ENCODE results near the gene PGM3. TPM values are rescaled to one million over a fixed set of nuclear protein-coding genes. Genes with fewer than 3 reads are reported as not detected.

Gene PGM3
- total and polyA plus RNA-seq, 2 of the 4 experiments (the other 2 are of a cell fraction), result 68.4 to 336 TPM

DNA sequence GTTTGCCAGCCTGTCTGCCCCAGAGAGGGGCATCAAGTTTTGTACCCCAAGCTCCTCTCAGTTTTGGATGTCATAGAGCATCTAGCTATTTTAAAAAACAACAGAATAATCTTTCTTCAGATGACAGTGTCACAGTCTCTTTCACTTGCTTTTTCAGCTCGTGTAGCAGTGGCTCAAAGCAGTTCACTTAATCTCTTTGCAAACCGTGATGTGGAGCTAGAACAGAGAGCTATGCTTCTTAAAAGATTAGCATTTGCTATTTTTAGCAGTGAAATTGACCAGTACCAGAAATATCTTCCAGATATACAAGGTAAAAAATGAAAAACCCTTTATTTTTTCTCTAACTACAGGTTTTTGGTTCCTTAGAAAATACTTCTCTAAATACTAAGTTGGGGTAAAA is 37.3 kb downstream of the PGM3 start:
- Histone ChIP-seq H3K18ac (ENCODE audit: low read depth, low read length) (no peak overlapping the region), H3K4me2 (ENCODE audit: low read depth, low read length) (no peak overlapping the region), H2AK5ac (ENCODE audit: low read depth, low read length) (no peak overlapping the region), H2BK15ac (ENCODE audit: low read depth, low read length) (no peak overlapping the region), H2AK9ac (replicated peaks; ENCODE audit: low read depth, low read length, poor library complexity) (no peak overlapping the region), H4K91ac (ENCODE audit: insufficient read depth, low read depth, low read length) (no peak overlapping the region), H3K14ac (replicated peaks; ENCODE audit: low read depth, low read length) (no peak overlapping the region), H2BK5ac (ENCODE audit: low read depth, low read length, poor library complexity, severe bottlenecking) (no peak overlapping the region), H3K4ac (ENCODE audit: low read depth, low read length) (no peak overlapping the region), H3K79me1 (ENCODE audit: low read depth in 1 of 2, low read length in 2 of 2) (no peaks in the 10 kb centered on the region), H3K56ac (ENCODE audit: extremely low read depth, insufficient read depth, low read length) (no peak overlapping the region), H3K9me1 (ENCODE audit: insufficient read depth, low read length) (0 out of 2 replicates have a peak, but pooled peaks cover 4% of the 10 kb centered on the region), H3K27me3 (ENCODE audit: control insufficient read depth, insufficient read depth, low read length) (no peaks in the 10 kb centered on the region), H3K4me3 (ENCODE audit: insufficient read depth, low read depth, low read length) (no peak overlapping the region), H3K4me1 (ENCODE audit: control insufficient read depth, insufficient read depth, low read length) (no peaks in the 10 kb centered on the region), H3K27ac (ENCODE audit: insufficient read depth, low read length) (no peak overlapping the region), H4K8ac (ENCODE audit: low read depth in 2 of 2, low read length in 2 of 2) (no peak overlapping the region), H4K5ac (ENCODE audit: low read depth, low read length) (no peak overlapping the region), H3K9me3 (ENCODE audit: control insufficient read depth, insufficient read depth, low read length) (no peaks in the 10 kb centered on the region), H3K9ac (ENCODE audit: low read depth, low read length) (no peak overlapping the region), H3K36me3 (ENCODE audit: control insufficient read depth, insufficient read depth, low read length) (peaks cover 10% of the 10 kb centered on the region), H2AFZ (replicated peaks; ENCODE audit: low read length, poor library complexity) (no peak overlapping the region), H2BK20ac (ENCODE audit: low read depth, low read length) (no peak overlapping the region), H4K20me1 (ENCODE audit: insufficient read depth, low read length) (no peaks in the 10 kb centered on the region), H3K23ac (ENCODE audit: low read depth, low read length) (no peak overlapping the region), H2BK120ac (ENCODE audit: low read depth, low read length) (no peak overlapping the region)
- intact Hi-C loops (cut with micrococcal nuclease), result no loop called here
- no TSS peak for BruUV-seq (replicated peaks)
- in situ Hi-C loops (cut with MboI; ENCODE audit: low sequenced_read_pairs), result no loop called here
- CTCF ChIA-PET, result interaction anchor here (1.1 kb wide), 1 partner anchor 90 kb away, joined by 3 read pairs; the partner anchor contains the start of gene UBE3D
- POLR2A ChIA-PET (ENCODE audit: unreplicated experiment), result no interaction called here
- dilution Hi-C loops (cut with HindIII; ENCODE audit: low sequenced_read_pairs, unreplicated experiment), result no loop called here
- ATAC-seq (ENCODE audit: low read depth) (no peak), DNase-seq (no peak)
- no CpG with 5 or more reads among the region's 2 CpGs for WGBS, 2 experiments (ENCODE audit: extremely low coverage in 2 of 2, insufficient read length in 1 of 2)
- TF ChIP-seq CHD1 (IDR thresholded peaks at IDR 0.05; ENCODE audit: low read depth, low read length) (no peak), MXI1 (IDR thresholded peaks at IDR 0.05; ENCODE audit: borderline replicate concordance, low read depth, low read length) (no peak), RAD21 (IDR thresholded peaks at IDR 0.05; ENCODE audit: low read length) (no peak), FOS (IDR thresholded peaks at IDR 0.05; ENCODE audit: low read depth, low read length) (no peak), MAFK (IDR thresholded peaks at IDR 0.05; ENCODE audit: low read depth, low read length) (no peak), ELK1 (IDR thresholded peaks at IDR 0.05; ENCODE audit: borderline replicate concordance, low read depth, low read length) (no peak)
